ENCODE results near the gene PHC3.
"Not testable (repeated sequence)": the region's sequence is repeated elsewhere in the genome, so short reads cannot be mapped to it uniquely, and the experiment has no call there.

Gene PHC3

GRCh38 chr3:170207717-170208116 lies 26.2 kb upstream of the PHC3 start:
- TF ChIP-seq POLR2A (IDR thresholded peaks at IDR 0.05; ENCODE audit: low read depth, low read length), result no peak
- no peak for TF ChIP-seq POLR2AphosphoS5 (IDR thresholded peaks at IDR 0.05; ENCODE audit: low read depth, low read length)
- TF ChIP-seq TAF1 (IDR thresholded peaks at IDR 0.05; ENCODE audit: borderline replicate concordance, low read depth, low read length), result no peak
- DNase-seq (ENCODE audit: insufficient read length), result no peak
- no peak for FAIRE-seq

DNA sequence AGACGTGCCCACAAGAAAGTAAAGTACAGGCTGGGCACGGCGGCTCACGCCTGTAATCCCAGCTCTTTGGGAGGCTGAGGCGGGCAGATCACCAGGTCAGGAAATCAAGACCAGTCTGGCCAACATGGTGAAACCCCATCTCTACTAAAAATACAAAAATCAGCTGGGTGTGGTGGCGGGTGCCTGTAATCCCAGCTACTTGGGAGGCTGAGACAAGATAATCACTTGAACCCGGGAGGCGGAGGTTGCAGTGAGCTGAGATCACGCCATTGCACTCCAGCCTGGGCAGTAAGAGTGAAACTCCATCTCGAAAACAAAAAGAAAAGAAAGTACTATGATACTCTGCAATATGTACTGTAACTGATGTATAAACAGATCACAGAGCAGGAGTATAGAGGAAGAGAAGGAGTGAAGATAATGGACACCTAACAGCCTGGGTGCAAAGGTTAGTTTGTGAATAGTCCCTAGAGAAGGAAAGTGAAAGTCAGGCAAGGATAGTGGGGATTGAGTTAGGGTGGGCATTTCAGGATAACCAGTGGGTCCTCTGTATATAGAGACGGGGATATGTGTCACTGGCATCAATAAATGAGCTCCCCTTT lies 24.7 kb upstream of the PHC3 start:
- FAIRE-seq; DNase-seq (ENCODE audit: insufficient read length): not testable (repeated sequence)

DNA sequence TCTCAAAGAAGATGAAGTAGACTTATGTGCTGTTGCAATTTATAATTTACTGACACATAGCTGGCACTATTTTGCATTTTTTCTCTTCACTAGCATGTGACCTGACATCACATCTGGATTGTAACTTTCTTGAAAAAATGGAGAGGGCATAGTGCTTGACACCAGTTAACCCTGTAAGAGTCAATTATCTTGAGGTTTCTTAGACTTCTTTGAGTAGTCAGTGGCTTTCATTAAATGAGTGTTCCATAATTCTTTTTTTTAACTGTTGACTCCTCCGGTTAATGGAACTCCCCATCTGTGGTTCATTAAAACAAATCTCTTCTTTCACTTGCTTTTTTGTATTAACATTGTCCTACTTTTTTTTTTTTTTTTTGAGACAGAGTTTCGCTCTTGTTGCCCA lies 23.8 kb upstream of the PHC3 start:
- peak; percentile 5 for FAIRE-seq
- DNase-seq (ENCODE audit: insufficient read length), result no peak
- TF ChIP-seq TAF1 (IDR thresholded peaks at IDR 0.05; ENCODE audit: borderline replicate concordance, low read depth, low read length) (no peak), POLR2AphosphoS5 (IDR thresholded peaks at IDR 0.05; ENCODE audit: low read depth, low read length) (no peak), POLR2A (IDR thresholded peaks at IDR 0.05; ENCODE audit: low read depth, low read length) (no peak)

GRCh38 chr3:170204509-170204908 lies 23.0 kb upstream of the PHC3 start:
- FAIRE-seq, result no peak
- no peak for DNase-seq (ENCODE audit: insufficient read length)
- TF ChIP-seq TAF1 (IDR thresholded peaks at IDR 0.05; ENCODE audit: borderline replicate concordance, low read depth, low read length), result no peak
- TF ChIP-seq POLR2A (IDR thresholded peaks at IDR 0.05; ENCODE audit: low read depth, low read length), result no peak
- no peak for TF ChIP-seq POLR2AphosphoS5 (IDR thresholded peaks at IDR 0.05; ENCODE audit: low read depth, low read length)

DNA sequence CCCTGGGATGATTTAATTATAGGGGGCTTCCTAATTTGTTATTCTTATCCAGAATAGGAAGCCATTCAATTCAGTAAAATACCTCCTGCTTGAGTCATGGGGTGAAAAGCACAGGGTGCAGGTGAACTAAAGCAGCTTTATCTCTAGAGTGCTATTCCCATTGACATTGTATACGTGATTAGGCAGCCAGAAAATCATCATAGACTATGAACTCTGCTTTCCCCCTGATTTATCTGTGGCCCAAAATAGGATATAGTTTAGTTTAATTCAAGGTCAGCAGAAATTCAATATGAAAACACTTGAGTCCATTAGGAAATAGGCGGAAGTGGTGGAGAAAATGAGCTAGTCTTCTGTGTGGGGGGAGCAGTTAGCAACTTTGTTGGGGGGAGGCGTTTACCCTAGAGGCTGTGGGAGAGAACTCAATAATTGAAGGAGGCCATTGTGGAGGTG lies 22.5 kb upstream of the PHC3 start:
- DNase-seq (ENCODE audit: insufficient read length), result no peak
- no peak for FAIRE-seq

GRCh38 chr3:170203457-170203856 lies 21.9 kb upstream of the PHC3 start:
- DNase-seq (ENCODE audit: insufficient read length) (no peak), FAIRE-seq (no peak)
- TF ChIP-seq POLR2AphosphoS5 (IDR thresholded peaks at IDR 0.05; ENCODE audit: low read depth, low read length) (no peak), TAF1 (IDR thresholded peaks at IDR 0.05; ENCODE audit: borderline replicate concordance, low read depth, low read length) (no peak), POLR2A (IDR thresholded peaks at IDR 0.05; ENCODE audit: low read depth, low read length) (no peak)

More for the DNA sequence above, 22.5 kb upstream of the PHC3 start:
- TF ChIP-seq POLR2AphosphoS5 (IDR thresholded peaks at IDR 0.05; ENCODE audit: low read depth, low read length), result no peak
- no peak for TF ChIP-seq TAF1 (IDR thresholded peaks at IDR 0.05; ENCODE audit: borderline replicate concordance, low read depth, low read length)

DNA sequence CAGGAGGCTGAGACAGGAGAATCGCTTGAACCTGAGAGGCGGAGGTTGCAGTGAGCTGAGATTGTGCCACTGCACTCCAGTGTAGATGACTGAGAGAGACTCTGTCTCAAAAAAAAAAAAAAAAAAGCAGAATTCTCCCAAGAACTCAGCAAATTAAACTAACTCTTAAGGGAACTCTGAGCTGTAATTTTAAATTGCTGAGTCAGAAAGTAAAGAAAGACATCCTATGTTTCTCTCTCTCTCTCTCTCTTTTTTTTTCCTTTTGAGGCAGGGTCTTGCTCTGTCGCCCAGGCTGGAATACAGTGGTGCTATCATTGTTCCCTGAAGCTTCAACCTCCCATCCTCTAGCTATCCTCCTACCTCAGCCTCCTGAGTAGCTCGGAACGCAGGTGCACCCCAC lies 20.0 kb upstream of the PHC3 start:
- DNase-seq (ENCODE audit: insufficient read length), result no peak

DNA sequence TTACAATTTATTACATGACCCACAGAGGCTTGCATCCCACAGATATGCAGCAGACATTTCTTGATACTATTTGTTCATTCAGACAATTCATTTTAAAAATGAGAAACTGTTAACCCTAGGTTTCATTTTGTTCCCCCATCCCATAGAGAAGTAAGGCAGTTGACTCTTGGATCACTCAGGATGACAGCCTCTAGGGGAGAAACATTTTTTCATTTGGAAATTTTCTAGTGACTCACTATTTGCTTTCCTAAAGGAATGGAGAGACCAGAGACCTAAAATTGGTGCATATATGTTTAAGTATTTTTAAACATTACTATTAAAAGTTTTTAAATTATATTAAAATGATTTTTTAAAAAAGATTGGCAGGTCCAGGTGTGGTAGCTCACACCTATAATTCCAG lies 19.5 kb upstream of the PHC3 start:
- DNase-seq (ENCODE audit: insufficient read length) (no peak), FAIRE-seq (no peak)
- no peak for TF ChIP-seq POLR2A (IDR thresholded peaks at IDR 0.05; ENCODE audit: low read depth, low read length)
- TF ChIP-seq POLR2AphosphoS5 (IDR thresholded peaks at IDR 0.05; ENCODE audit: low read depth, low read length), result no peak
- no peak for TF ChIP-seq TAF1 (IDR thresholded peaks at IDR 0.05; ENCODE audit: borderline replicate concordance, low read depth, low read length)

More for the DNA sequence above, 20.0 kb upstream of the PHC3 start:
- TF ChIP-seq POLR2A (IDR thresholded peaks at IDR 0.05; ENCODE audit: low read depth, low read length), result no peak
- TF ChIP-seq TAF1 (IDR thresholded peaks at IDR 0.05; ENCODE audit: borderline replicate concordance, low read depth, low read length), result no peak
- no peak for TF ChIP-seq POLR2AphosphoS5 (IDR thresholded peaks at IDR 0.05; ENCODE audit: low read depth, low read length)
- no peak for FAIRE-seq

GRCh38 chr3:170196833-170197232 lies 15.3 kb upstream of the PHC3 start:
- FAIRE-seq (no peak), DNase-seq (ENCODE audit: insufficient read length) (no peak)
- TF ChIP-seq TAF1 (IDR thresholded peaks at IDR 0.05; ENCODE audit: borderline replicate concordance, low read depth, low read length) (no peak), POLR2A (IDR thresholded peaks at IDR 0.05; ENCODE audit: low read depth, low read length) (no peak), POLR2AphosphoS5 (IDR thresholded peaks at IDR 0.05; ENCODE audit: low read depth, low read length) (no peak)

- not testable (repeated sequence) for DNase-seq (ENCODE audit: insufficient read length); FAIRE-seq
Observed at GRCh38 chr3:170195759-170196158, 14.2 kb upstream of the PHC3 start.

- TF ChIP-seq POLR2AphosphoS5 (IDR thresholded peaks at IDR 0.05; ENCODE audit: low read depth, low read length), result no peak
- TF ChIP-seq POLR2A (IDR thresholded peaks at IDR 0.05; ENCODE audit: low read depth, low read length), result no peak
- no peak for TF ChIP-seq TAF1 (IDR thresholded peaks at IDR 0.05; ENCODE audit: borderline replicate concordance, low read depth, low read length)
- FAIRE-seq (no peak), DNase-seq (ENCODE audit: insufficient read length) (no peak)
Observed at GRCh38 chr3:170189398-170190256, 8.1 kb upstream of the PHC3 start.

DNA sequence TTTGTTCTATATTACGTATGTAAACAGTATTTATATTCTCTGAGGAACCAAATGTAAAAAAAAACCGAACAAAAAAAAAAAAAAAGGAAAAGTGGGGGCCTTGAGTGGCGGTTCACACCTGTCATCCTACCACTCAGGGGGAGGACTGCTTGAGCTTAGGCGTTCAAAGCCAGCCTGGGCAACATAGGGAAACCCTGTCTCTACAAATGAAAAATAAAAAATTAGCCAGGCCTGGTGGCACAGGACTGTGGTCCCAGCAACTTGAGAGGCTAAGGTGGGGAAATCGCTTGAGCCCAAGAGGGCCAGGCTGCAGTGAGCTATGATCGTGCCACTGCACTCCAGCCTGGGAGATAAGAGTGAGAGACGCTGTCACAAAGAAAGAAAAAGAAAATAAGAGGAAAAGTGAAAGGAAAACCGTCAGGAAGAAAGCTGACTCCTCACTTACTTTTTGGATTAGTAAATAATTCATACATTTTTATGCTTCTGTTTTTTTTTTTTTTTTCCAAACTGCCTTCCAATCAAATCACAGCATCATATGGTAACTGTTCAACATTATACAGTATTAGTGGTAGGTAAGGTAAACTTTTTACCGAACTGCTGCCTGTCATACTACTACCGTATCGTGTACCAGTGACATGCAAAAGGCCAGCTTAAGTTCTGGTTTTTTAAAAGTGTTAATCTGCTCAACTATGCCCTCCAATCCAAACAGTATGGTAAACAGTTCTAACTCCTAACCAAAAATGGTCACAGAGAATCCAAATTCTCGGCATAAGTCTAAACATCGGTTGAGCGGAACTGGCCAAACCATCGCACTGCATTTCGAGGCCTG lies 1.2 kb downstream of the PHC3 start:
- TF ChIP-seq POLR2A (IDR thresholded peaks at IDR 0.05; ENCODE audit: low read depth, low read length) (no peak), TAF1 (IDR thresholded peaks at IDR 0.05; ENCODE audit: borderline replicate concordance, low read depth, low read length) (no peak), POLR2AphosphoS5 (IDR thresholded peaks at IDR 0.05; ENCODE audit: low read depth, low read length) (no peak)
- DNase-seq (ENCODE audit: insufficient read length) (no peak), FAIRE-seq (peak; percentile 77)

Data from GM12892 (cell line).